ENCODE data around the gene FAM43A.
A peak's percentile ranks its signal among the peaks of the same experiment; 100 is the strongest.

The FAM43A gene

DNA sequence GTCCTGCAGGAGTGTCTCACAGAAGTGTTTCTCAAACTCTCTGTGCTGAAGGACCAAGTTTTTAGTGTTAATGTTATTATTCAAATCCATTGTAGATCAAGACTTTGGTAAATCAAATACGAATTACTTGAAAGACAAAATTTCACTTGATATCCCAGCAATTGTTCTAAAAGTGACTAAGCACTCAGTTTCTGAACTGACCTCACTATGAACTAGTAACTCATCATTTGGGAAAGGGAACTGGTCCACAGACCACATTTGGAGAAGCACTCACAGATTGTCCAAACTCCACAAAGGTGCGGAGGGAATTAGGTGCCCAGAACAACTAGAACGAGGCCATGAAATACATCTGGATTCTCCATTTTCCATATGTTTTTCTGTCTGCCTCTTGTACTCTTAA, 25.6 kb downstream of the FAM43A start:
- no peak for DNase-seq (ENCODE audit: low spot score)

DNA sequence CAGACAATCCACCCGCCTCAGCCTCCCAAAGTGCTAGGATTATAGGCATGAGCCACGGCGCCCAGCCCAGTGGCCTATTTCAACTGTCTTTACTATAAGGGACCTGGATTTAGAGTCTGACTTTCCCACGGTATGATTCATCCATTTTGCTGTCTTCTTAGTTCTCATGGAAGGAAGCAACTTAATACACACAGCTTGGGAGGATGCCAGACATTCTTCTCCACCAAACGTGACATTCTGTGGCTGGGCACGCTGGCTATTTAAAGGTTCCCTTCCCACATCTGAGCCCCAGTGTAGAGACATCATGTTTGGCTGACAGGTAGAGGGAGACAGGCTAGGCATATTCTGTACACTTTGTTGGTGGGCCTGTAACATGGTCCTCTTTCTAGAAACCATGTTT, 26.2 kb downstream of the FAM43A start:
- peak; percentile 96 for DNase-seq (ENCODE audit: low spot score)

DNA sequence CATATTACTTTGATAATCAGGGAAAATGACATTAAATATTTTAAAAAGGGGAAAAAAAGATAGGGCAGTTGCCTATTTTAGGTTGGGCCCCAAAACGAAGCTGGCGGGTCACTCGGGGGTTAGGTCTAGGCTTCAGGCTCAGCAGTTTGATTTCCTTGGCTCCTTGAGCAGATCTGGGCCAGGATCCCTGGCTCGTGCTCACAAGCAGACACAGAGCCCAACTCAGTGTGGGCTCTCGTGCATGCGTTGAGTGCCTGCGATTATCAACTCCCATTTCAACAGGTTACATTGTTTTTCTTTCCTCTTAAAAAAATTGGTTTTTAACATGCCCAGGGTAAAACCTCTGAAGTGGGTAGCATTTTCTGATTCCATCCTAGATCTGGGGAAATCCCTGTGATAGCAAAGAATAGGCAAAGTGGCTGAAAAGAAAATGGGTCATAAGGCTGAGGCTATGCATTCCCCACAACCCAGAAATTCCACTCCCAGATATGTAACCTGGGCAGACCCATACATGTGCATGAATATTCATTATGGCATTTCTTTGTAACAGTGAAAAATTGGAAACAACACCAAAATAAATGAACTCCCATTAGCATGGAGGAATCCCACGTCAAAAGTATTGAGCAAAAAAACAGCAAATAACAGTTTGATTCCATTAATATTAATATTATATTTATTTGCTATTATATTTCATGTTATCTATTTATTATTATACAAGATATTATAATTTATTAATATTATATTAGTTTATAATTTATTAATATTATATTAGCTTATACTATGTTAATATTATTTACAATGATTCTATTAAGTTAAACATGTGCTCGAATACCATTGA, 27.8 kb downstream of the FAM43A start:
- DNase-seq (ENCODE audit: low spot score), result no peak

DNA sequence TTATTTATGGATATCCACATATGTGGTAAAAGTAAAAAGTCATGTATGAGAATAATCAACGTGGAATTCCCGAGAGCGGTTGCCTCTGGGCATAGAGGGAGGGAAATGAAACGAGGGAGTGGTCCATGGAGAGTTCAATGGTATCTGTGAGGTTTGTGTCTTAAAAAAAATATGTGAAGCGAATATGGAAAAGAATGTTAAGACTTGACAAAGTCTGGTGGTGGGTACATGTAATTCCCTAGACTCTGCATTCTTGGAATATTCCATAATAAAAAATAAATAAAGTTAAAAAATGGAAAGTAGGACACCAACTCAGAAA, 28.4 kb downstream of the FAM43A start:
- DNase-seq (ENCODE audit: low spot score), result no peak

DNA sequence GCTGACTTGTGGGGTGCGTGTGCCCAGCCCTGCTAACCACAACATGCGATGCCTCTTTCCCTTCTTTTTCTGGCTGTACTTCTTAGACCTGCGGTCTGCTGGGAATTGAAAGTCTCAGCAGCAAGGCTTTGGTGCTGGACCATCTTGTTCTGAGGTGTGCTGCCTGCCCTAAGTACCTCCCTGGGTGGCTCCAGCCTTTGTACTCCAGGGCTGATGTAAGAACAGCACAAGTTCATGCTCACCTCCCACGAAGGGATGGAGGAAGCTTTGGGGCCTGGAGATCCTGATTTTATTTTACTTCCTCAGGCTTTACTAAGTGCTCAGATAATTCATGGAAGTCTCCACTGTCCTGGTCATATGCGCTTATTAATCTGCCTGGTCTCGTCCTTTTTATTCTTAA, 28.9 kb downstream of the FAM43A start:
- no peak for DNase-seq (ENCODE audit: low spot score)

DNA sequence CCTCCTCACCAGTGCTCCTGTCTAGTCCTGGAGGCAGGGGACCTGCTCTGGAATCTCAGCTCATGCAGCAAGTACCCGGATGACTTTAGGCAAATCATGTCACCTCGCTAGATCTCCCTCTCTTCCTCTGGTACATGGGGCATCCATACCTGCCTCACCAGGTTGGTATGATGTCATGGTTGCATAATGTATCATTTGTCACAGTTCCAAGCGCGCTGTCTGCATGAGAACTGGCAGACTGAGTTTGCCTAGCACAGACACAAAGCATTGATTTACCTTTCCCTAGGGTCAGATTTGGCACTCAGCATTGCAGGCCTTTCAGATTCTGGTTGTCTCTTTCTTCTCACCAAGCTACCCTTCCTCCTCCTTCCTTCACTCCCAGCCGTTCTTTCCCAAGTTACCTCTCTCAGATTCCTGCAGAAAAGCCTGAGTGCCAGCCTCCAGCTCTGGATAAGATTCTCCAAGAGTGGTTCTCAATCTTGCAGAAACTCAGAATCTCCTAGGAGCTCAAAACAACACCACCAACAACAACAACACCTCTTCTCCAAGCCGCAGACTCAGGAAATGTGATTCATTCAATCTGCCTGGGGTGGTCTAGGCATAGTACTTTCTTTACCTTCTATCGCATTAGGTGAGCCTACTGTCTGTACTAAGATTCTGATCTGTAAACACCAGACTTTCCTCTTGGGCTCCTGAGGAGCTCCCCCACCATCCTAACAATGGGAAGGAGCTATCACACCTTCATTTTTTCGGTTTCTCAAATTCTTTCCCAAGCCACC, 29.5 kb downstream of the FAM43A start:
- DNase-seq (ENCODE audit: low spot score), result peak; percentile 22

DNA sequence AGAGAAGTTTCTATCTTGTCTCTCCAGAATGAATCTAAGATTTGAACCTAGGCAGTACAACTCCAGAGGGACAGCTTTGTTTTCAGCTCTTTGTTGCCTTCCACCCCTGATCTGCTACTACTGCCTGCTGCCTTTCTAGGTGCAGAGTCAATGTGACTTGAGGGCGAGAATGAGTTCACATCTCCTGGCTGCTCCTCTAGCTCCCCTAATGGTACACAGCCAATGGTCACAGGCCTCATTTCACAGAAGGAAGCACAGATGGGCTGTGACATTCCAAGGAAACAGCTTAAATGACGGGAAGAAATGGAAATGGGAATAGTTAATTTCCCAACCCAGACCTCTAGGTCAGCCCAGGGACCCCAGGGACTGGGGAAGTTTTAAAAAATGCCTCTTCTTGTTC, 32.4 kb downstream of the FAM43A start:
- no peak for DNase-seq (ENCODE audit: low spot score)

DNA sequence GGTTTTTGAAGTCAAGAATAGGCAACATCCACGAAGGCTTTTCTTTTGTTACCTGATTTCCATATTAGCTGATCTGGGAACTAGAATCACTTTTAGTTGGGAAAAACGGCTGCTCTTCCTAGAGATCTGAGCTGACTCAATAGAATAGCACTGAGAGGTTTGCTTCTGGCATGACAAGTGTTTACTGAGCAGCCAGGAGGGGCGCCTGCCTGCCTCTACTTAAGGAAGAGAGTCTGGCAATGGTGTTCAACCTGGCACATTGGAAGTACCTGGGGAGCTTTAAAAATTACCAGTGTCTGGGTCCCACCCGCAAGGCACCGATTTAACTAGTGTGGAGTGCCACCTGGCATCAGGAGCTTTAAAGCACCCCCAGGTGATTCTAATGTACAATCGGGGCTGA, 34.4 kb downstream of the FAM43A start:
- DNase-seq (ENCODE audit: low spot score), result no peak

DNA sequence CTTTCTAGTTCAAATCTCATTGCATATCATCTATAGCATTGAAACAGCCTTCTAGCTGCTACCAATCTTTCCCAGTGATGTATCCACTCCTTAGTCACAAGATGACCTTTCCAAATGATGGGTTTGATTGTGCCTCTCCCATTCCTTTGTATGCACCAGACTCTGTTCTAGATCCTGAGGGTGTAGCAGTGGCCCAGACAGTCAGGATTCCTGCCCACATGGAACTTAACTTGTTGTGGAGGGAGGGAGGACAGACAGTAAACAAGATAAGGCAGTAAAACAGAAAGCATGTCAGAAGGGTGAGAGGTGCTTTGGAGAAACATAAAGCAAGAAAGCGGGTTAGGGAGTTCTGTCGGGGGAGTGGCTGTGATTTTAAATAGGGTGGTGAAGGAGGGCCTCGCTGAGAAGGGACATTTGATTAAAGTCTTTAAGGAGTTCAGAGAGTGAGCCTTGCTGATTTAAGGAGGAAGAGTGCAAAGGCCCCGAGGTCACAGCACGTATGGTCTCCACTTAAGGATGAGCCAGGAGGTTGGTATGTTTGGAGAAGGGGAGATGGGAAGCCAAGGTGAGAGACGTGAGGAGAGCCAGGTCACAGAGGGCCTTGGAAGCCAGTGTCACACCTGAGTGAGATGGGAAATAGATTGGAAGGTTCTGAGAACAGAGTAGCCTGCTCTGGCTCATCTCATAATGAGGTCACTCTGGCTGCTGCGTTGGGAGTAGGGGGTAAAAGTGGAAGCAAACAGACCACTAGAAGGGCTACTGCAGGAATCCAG, 38.3 kb downstream of the FAM43A start:
- DNase-seq (ENCODE audit: low spot score), result no peak

DNA sequence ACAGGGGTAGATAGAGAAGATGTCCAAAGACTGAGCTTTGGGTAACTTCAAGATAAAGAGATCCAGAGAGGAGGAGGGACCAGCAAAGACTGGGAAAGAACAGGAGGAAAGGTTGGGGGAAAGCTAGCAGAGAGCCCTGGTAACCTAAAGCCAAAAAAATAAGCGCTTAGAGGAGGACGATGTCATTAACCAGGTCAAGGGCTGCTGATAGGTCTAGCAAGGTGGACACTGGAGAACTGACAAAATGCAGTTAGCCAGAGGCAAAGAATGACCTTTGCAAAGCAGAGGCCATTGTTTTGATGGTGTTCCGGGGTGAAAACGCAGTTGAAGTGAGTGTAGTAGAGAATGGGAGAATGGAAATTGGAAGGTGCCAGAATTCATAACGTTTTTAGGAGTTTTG, 39.7 kb downstream of the FAM43A start:
- DNase-seq (ENCODE audit: low spot score), result no peak

DNA sequence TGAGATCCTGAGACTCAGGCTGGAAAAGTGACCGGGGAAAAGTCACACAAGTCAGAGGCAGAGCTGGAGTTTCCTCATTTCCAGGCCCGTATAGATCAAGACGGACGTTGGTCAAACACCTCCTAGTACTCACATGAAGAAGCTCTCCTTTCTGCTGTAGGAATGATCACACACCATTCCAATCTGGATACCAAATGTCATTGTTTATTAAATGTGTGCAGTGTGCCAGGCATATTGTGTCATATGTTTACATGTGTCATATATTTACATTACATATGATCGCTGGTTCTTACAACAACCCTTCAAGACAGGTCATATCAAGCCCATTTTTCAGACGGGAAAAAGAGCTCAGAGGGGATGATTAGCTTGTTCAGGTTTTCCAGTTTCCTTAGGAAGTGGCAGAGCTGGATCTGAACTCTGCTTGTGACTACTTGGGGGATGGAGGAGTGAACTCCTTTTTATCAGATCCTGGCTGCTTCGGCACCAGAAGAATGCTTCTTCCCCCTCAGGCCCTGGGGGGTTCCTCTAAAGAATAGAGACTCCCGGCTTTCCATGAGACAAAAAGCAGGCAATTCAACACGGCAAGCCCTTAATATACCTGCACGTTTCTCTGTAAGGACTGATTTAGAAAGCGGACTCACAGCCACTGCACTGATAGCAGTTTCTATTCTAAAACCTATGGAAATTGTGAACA, 41.9 kb downstream of the FAM43A start:
- no peak for DNase-seq (ENCODE audit: low spot score)

DNA sequence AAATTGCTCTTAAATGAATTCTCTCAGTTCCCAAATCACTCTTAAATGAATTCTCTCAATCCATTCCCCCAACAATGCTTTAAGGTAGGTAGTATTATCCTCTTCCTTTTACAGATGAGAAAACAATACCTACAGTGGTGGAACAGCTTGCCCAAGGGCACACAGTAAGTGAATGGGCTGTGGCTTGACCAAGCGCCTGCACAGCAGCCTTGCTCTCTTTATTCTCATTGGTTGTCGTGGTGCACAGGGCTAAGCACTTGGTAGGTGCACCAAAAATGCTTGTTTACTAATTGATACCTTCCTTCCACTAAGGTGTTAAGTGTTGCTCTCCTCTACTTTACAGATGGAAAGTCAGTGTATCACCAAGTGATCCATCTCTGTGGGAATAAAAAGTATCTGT, 43.3 kb downstream of the FAM43A start:
- no peak for DNase-seq (ENCODE audit: low spot score)

DNA sequence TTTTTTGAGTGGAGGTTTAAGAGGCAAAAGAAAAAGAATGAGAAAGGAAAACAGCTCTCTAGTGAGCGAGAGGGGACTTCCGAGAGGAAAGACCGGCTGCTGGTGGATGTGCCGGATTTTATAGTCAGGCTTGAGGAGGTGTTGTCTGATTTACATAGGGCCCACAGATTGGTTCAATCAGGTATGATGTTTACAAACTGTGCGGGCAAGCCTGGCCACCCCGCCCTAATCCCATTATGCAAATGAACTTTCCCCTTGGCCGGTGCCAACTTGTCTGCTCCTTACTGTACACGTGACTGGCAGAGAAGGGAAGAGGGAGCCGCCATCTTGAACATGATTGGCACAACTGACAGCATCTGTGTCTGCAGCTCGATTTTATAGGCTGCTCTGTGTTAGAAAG, 44.7 kb downstream of the FAM43A start:
- peak; percentile 76 for DNase-seq (ENCODE audit: low spot score)

DNA sequence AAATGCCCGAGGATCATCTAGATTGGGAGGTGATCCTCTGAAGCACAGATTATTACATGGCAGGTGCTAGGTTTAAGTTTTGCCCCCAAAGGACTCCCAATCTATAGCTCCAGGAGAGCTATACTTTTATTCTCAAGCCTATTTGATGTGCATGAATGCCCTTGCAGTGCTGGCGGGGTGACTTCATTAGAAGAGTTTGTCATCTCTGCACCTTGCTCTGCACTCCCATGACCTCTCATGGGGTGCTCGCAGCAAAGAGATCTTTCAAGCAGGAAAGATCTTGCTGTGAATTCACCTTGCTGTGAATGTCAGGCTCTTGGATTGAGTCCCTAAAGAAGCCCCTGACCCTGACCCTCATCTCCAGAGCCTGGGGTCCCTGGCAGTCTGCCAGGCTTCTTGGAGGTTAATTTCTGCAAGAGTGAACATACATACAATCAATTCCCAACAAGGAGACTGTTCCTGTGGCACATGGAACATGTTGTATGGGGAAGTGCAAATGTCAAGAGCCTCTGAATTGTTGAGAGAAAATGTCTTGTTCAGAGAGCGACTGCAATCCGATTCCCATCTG, 45.9 kb downstream of the FAM43A start:
- DNase-seq (ENCODE audit: low spot score), result peak; percentile 44

DNA sequence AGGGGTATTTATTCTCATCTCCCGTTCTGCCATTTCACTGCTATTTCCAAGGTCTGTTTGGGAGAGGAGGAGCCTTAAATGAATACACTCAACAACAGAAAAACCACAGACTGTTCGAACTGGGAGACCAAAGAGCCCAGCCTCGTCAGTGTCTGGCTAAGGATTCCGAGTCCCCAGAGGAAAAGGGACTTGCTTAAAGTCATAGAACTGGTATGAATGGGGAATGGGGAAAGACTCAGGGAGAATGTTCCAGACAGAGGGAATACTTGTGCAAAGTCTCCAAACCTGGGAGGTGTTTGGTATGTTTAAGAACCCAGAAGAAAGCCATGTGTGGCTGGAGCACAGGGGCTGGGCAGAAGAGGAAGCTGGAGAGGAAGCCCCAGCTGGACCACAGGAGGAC, 46.9 kb downstream of the FAM43A start:
- no peak for DNase-seq (ENCODE audit: low spot score)

DNA sequence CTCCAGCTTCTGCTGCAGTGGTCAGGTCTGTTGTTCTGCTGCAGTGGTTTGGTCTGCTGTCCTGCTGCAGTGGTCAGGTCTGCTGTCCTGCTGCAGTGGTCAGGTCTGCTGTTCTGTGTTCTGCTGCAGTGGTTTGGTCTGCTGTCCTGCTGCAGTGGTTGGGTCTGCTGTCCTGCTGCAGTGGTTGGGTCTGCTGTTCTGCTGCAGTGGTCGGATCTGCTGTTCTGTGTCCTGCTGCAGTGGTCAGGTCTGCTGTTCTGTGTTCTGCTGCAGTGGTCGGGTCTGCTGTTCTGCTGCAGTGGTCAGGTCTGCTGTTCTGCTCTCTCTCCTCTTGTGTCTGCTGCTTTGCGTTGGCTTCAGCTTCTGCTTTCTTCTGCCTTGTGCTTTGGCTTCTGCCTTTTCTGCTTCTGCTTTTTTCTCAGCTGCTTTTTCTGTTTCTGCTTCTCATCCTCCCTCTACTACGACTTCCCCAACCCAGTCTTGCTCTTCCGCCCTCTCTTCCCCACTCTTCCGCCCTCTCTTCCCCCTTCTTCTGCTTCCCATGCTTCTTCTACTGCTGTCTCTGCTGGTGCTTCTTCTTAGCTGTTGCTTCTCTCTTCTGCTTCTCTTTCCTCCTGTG, 50.7 kb downstream of the FAM43A start:
- no peak for DNase-seq (ENCODE audit: low spot score)

DNA sequence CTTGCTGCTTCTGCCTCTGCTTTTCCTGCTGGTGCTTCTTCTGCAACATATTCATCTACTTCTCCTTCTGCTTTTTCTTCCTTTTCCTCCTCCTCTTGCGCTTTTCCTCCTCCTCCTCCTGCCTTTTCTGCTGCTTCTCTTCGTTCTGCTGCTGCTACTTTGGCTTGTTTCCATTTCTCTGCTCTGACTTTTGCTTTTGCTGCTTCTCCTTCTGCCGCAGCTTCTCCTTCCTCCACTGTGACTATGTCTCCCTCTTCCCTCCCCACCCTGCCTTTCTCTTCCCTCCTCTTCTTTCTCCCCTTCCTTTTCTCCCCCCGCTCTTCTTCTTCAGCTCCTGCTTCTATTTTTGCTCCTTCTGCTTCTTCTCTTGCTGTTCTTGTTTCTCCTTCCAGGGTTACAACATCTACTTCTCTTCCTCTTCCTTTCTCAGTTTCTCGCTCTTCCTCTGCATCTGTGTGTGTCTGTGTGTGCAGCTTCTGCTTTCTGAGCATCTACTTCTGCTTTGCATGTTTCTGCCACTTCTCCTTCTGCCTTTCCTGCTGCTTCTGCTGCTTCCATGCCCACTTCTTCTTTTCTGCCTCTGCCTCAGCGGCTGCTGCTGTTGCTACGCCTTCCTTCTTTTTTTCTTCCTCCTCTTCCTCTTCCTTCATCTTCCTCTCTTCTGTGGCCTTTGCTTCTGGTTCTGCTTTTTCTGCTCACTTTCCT, 51.4 kb downstream of the FAM43A start:
- no peak for DNase-seq (ENCODE audit: low spot score)

All from kidney tubule cell (primary cell).